Coronary artery (tissue), 2 donors: ENCODE data around the gene EFCAB6.

Experiments used
- DNase-seq: peaks from one replicate; pipeline ENCODE4 v3.0.0-alpha.2; 2017; ENCODE audit warnings: low spot score
- H3K27ac ChIP-seq, 2 donors: fragments of 200-600 bp; sonication (generic); one replicate each; pipeline ENCODE4 v1.5.1; 2016 to 2019
- H3K4me3 ChIP-seq: fragments of 200-600 bp; sonication (generic); 2 replicates; pipeline ENCODE4 v1.5.1; 2016; ENCODE audit warnings: mild to moderate bottlenecking, moderate library complexity
- TF ChIP-seq, protein P1 (sequence below): fragments of 200-600 bp; sonication (generic); IDR thresholded peaks from one replicate; pipeline ENCODE4 v1.5.1; 2019; ENCODE audit warnings: antibody characterized with exemption

EFCAB6 gene

GRCh38 chr22:43488031-43488866 is 323.9 kb downstream of the EFCAB6 start:
- no peak overlapping the region for H3K4me3 ChIP-seq
- DNase-seq = no peak
- H3K27ac ChIP-seq = no peak overlapping the region
- TF ChIP-seq, protein P1, sequence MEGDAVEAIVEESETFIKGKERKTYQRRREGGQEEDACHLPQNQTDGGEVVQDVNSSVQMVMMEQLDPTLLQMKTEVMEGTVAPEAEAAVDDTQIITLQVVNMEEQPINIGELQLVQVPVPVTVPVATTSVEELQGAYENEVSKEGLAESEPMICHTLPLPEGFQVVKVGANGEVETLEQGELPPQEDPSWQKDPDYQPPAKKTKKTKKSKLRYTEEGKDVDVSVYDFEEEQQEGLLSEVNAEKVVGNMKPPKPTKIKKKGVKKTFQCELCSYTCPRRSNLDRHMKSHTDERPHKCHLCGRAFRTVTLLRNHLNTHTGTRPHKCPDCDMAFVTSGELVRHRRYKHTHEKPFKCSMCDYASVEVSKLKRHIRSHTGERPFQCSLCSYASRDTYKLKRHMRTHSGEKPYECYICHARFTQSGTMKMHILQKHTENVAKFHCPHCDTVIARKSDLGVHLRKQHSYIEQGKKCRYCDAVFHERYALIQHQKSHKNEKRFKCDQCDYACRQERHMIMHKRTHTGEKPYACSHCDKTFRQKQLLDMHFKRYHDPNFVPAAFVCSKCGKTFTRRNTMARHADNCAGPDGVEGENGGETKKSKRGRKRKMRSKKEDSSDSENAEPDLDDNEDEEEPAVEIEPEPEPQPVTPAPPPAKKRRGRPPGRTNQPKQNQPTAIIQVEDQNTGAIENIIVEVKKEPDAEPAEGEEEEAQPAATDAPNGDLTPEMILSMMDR = no peak

DNA sequence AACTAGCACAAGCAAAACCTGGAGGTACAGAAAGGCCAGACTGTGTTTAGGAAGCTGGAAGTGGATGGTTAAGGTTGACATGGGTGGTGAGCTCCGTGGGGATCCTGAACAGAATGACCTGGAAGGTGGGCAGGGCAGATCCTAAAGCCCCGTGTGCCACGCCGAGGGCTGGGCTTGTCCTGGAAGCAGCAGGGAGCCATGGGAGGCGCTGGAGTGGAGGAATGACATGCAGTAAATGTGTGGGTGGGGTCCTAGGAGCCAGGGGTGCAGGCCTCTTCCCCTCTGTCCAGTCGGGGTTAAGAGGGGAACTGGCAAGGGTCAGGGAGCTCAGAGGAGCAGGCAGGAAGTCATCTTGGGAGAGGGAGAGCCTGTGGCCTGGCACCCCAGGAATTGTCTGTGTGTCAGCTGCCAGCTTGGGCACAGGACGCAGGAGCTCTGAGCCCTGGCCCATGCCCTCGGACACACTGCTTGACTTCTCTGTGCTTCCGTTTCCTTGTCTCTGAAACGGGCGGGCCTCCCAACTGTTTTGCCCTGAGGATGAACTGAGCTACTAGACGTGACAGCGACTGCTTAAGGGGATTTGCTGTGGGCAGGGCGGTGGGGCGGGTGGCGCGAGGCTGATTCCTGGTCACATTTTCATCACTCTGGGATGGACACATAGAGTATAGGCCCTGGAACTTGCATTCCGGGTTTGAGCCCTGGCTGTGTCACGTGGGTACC is 324.6 kb downstream of the EFCAB6 start:
- no peak overlapping the region for H3K27ac ChIP-seq
- TF ChIP-seq, protein P1 = no peak
- no peak overlapping the region for H3K4me3 ChIP-seq
- no peak for DNase-seq

GRCh38 chr22:43485502-43486089 is 326.5 kb downstream of the EFCAB6 start:
- H3K4me3 ChIP-seq = no peak overlapping the region
- no peak overlapping the region for H3K27ac ChIP-seq
- TF ChIP-seq, protein P1 = no peak
- DNase-seq = no peak

- no peak for DNase-seq
- H3K4me3 ChIP-seq = no peak overlapping the region
- TF ChIP-seq, protein P1 = no peak
- H3K27ac ChIP-seq = no peak overlapping the region
These were observed 327.9 kb downstream of the EFCAB6 start for GRCh38 chr22:43484227-43484626.

DNA sequence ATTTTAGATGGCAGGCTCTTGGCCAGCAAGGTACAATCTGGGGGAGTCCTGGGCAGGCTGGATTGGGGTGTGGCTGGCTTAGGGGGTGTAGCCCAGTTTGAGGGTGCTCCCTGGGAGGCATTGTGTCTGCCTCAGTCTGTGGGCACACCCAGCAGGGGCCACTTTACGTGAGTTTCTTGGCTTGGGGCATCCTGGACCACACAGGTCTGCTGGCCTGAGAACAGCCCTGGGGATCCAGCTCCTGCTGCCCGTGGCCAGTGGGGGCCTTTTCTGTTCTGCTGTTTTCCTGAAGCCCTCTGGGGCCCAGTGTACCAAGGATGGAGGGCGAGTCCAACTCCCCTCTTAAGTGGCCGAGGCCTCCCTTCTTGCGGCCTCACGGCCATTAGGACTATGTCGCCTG is 328.4 kb downstream of the EFCAB6 start:
- H3K27ac ChIP-seq = no peak overlapping the region
- H3K4me3 ChIP-seq = no peak overlapping the region
- DNase-seq = no peak
- TF ChIP-seq, protein P1 = no peak

DNA sequence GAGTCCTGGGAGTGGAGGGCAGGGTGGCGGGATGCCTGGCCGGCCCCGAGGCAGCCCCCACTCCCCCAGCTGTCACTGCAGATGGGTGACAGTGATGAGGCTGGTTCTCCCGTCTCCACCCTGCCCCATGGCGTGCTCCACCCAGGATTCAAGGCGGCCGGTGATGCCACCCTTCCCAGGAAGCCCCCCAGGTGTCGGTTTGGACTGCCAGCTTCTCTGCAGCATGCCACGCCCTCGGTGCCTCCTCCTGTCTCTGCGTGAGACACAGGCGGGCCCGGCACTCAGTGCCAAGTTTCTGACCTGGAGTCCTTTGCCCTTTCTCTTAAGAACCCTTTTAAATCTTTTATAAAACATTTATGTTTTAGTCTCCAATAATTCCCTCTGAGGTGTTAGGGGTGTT is 328.8 kb downstream of the EFCAB6 start:
- H3K27ac ChIP-seq = no peak overlapping the region
- no peak for DNase-seq
- TF ChIP-seq, protein P1 = no peak
- H3K4me3 ChIP-seq = no peak overlapping the region
